PFSK-1 (cell line): ENCODE results near the gene DHX15.

Experiments
- POLR2AphosphoS5 ChIP-seq: IDR thresholded peaks from 2 replicates; pipeline ENCODE4 v1.6.1; 2012; ENCODE audit warnings: low read depth, mild to moderate bottlenecking, control low read depth, low read length, moderate library complexity
- REST ChIP-seq, 2 experiments: IDR thresholded peaks; 2 replicates each; pipeline versions ENCODE4 v1.6.1 to v1.8.0; 2011 to 2012; ENCODE audit warnings: low read depth in 2 of 2, low read length in 2 of 2, control low read depth in 1 of 2, inconsistent platforms in 1 of 2, mild to moderate bottlenecking in 1 of 2, moderate library complexity in 1 of 2; ENCODE audit not compliant: insufficient read depth in 1 of 2

DNA sequence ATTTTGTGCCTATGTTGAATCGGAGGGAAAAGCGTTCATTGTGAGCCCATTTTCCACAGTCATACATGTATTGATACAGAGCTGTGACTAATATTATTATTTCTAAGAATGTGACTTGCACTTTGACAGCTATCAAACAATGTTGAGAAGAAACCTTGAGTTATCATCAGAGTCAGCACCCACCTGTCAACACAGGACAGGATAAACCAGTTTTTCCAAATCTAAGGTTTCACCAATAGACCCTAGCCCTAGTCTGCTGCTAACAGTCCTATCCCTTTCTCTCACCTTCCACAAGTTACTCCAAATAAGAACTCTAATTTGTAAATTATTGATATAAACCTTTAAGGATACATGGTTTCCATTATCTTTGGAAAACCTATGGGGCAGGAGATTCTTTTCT is 47.7 kb upstream of the DHX15 start:
- TF ChIP-seq REST (IDR thresholded peaks at IDR 0.05; ENCODE audit: insufficient read depth in 1 of 2, low read depth in 2 of 2, low read length in 2 of 2) (no peak), POLR2AphosphoS5 (no peak)
